Measurements from ENCODE around the gene PRKG1.
"Not testable (repeated sequence)": the region's sequence is repeated elsewhere in the genome, so short reads cannot be mapped to it uniquely, and the experiment has no call there.

The PRKG1 gene

GRCh38 chr10:51162002-51162401 is 87.7 kb downstream of the PRKG1 start:
- no peaks in the 10 kb centered on the region for H3K4me1 Mint-ChIP-seq (ENCODE audit: low read depth)
- no peak overlapping the region for H3K27ac Mint-ChIP-seq
- H3K27me3 Mint-ChIP-seq = no peaks in the 10 kb centered on the region
- H3K9me3 Mint-ChIP-seq = peaks cover under 1% of the 10 kb centered on the region
- H3K36me3 Mint-ChIP-seq (ENCODE audit: low read depth) = no peaks in the 10 kb centered on the region
- H3K4me3 Mint-ChIP-seq = no peak overlapping the region

GRCh38 chr10:51163380-51164049 is 89.2 kb downstream of the PRKG1 start:
- not testable (repeated sequence) for H3K4me3 Mint-ChIP-seq; H3K4me1 Mint-ChIP-seq (ENCODE audit: low read depth); H3K36me3 Mint-ChIP-seq (ENCODE audit: low read depth); H3K27me3 Mint-ChIP-seq; H3K27ac Mint-ChIP-seq; H3K9me3 Mint-ChIP-seq

GRCh38 chr10:51168086-51168815 is 94.0 kb downstream of the PRKG1 start:
- Mint-ChIP-seq H3K4me3 (no peak overlapping the region), H3K9me3 (peaks cover 8% of the 10 kb centered on the region), H3K4me1 (ENCODE audit: low read depth) (no peaks in the 10 kb centered on the region), H3K36me3 (ENCODE audit: low read depth) (no peaks in the 10 kb centered on the region), H3K27me3 (no peaks in the 10 kb centered on the region), H3K27ac (no peak overlapping the region)

GRCh38 chr10:51169111-51169510 is 94.8 kb downstream of the PRKG1 start:
- H3K27me3 Mint-ChIP-seq = no peaks in the 10 kb centered on the region
- no peak overlapping the region for H3K27ac Mint-ChIP-seq
- peaks cover 8% of the 10 kb centered on the region for H3K9me3 Mint-ChIP-seq
- no peak overlapping the region for H3K4me3 Mint-ChIP-seq
- H3K36me3 Mint-ChIP-seq (ENCODE audit: low read depth) = no peaks in the 10 kb centered on the region
- no peaks in the 10 kb centered on the region for H3K4me1 Mint-ChIP-seq (ENCODE audit: low read depth)

- Mint-ChIP-seq H3K27me3 (no peaks in the 10 kb centered on the region), H3K4me3 (no peak overlapping the region), H3K4me1 (ENCODE audit: low read depth) (no peaks in the 10 kb centered on the region), H3K9me3 (peaks cover 8% of the 10 kb centered on the region), H3K27ac (no peak overlapping the region), H3K36me3 (ENCODE audit: low read depth) (no peaks in the 10 kb centered on the region)
Observed at GRCh38 chr10:51170518-51171245, 96.4 kb downstream of the PRKG1 start.

GRCh38 chr10:51171946-51172345 is 97.7 kb downstream of the PRKG1 start:
- no peaks in the 10 kb centered on the region for H3K27me3 Mint-ChIP-seq
- H3K4me1 Mint-ChIP-seq (ENCODE audit: low read depth) = no peaks in the 10 kb centered on the region
- H3K27ac Mint-ChIP-seq = no peak overlapping the region
- H3K9me3 Mint-ChIP-seq = peaks cover 8% of the 10 kb centered on the region
- no peaks in the 10 kb centered on the region for H3K36me3 Mint-ChIP-seq (ENCODE audit: low read depth)
- no peak overlapping the region for H3K4me3 Mint-ChIP-seq

- Mint-ChIP-seq H3K27ac (no peak overlapping the region), H3K9me3 (no peaks in the 10 kb centered on the region), H3K36me3 (ENCODE audit: low read depth) (no peaks in the 10 kb centered on the region), H3K27me3 (no peaks in the 10 kb centered on the region), H3K4me3 (no peak overlapping the region), H3K4me1 (ENCODE audit: low read depth) (no peaks in the 10 kb centered on the region)
Observed at GRCh38 chr10:51176976-51177695, 102.8 kb downstream of the PRKG1 start.

GRCh38 chr10:51178634-51179033 is 104.3 kb downstream of the PRKG1 start:
- Mint-ChIP-seq H3K36me3 (ENCODE audit: low read depth) (no peaks in the 10 kb centered on the region), H3K27ac (no peak overlapping the region), H3K4me1 (ENCODE audit: low read depth) (no peaks in the 10 kb centered on the region), H3K27me3 (no peaks in the 10 kb centered on the region), H3K4me3 (no peak overlapping the region), H3K9me3 (no peaks in the 10 kb centered on the region)

GRCh38 chr10:51180141-51180540 is 105.9 kb downstream of the PRKG1 start:
- no peaks in the 10 kb centered on the region for H3K9me3 Mint-ChIP-seq
- no peaks in the 10 kb centered on the region for H3K36me3 Mint-ChIP-seq (ENCODE audit: low read depth)
- H3K4me1 Mint-ChIP-seq (ENCODE audit: low read depth) = no peaks in the 10 kb centered on the region
- no peak overlapping the region for H3K27ac Mint-ChIP-seq
- H3K27me3 Mint-ChIP-seq = no peaks in the 10 kb centered on the region
- H3K4me3 Mint-ChIP-seq = no peak overlapping the region

- Mint-ChIP-seq H3K4me3 (no peak overlapping the region), H3K4me1 (ENCODE audit: low read depth) (no peaks in the 10 kb centered on the region), H3K27me3 (no peaks in the 10 kb centered on the region), H3K27ac (no peak overlapping the region), H3K36me3 (ENCODE audit: low read depth) (no peaks in the 10 kb centered on the region), H3K9me3 (no peaks in the 10 kb centered on the region)
Observed at GRCh38 chr10:51183783-51184182, 109.5 kb downstream of the PRKG1 start.

- Mint-ChIP-seq H3K36me3 (ENCODE audit: low read depth) (no peaks in the 10 kb centered on the region), H3K27me3 (no peaks in the 10 kb centered on the region), H3K4me1 (ENCODE audit: low read depth) (no peaks in the 10 kb centered on the region), H3K9me3 (no peaks in the 10 kb centered on the region), H3K27ac (no peak overlapping the region), H3K4me3 (no peak overlapping the region)
Observed at GRCh38 chr10:51186361-51186760, 112.1 kb downstream of the PRKG1 start.

GRCh38 chr10:51188008-51188407 is 113.7 kb downstream of the PRKG1 start:
- H3K36me3 Mint-ChIP-seq (ENCODE audit: low read depth) = no peaks in the 10 kb centered on the region
- no peaks in the 10 kb centered on the region for H3K27me3 Mint-ChIP-seq
- H3K9me3 Mint-ChIP-seq = no peaks in the 10 kb centered on the region
- H3K4me3 Mint-ChIP-seq = no peak overlapping the region
- H3K4me1 Mint-ChIP-seq (ENCODE audit: low read depth) = no peaks in the 10 kb centered on the region
- H3K27ac Mint-ChIP-seq = no peak overlapping the region

GRCh38 chr10:51188866-51189265 is 114.6 kb downstream of the PRKG1 start:
- no peak overlapping the region for H3K4me3 Mint-ChIP-seq
- no peak overlapping the region for H3K27ac Mint-ChIP-seq
- no peaks in the 10 kb centered on the region for H3K36me3 Mint-ChIP-seq (ENCODE audit: low read depth)
- no peaks in the 10 kb centered on the region for H3K27me3 Mint-ChIP-seq
- H3K9me3 Mint-ChIP-seq = no peaks in the 10 kb centered on the region
- no peaks in the 10 kb centered on the region for H3K4me1 Mint-ChIP-seq (ENCODE audit: low read depth)

- no peak overlapping the region for H3K27ac Mint-ChIP-seq
- H3K4me1 Mint-ChIP-seq (ENCODE audit: low read depth) = no peaks in the 10 kb centered on the region
- no peaks in the 10 kb centered on the region for H3K9me3 Mint-ChIP-seq
- H3K27me3 Mint-ChIP-seq = no peaks in the 10 kb centered on the region
- H3K36me3 Mint-ChIP-seq (ENCODE audit: low read depth) = no peaks in the 10 kb centered on the region
- H3K4me3 Mint-ChIP-seq = no peak overlapping the region
Observed at GRCh38 chr10:51196508-51197175, 122.4 kb downstream of the PRKG1 start.

All from stimulated activated naive CD8-positive, alpha-beta T cell treated with anti-CD3 and anti-CD28 coated beads, Interleukin-15, Interleukin-2, amounts not matched to agents 100 ng/mL and 50 ng/mL, for 24 hours (primary cell).